ENCODE data around the gene TRAF7.

Gene TRAF7

DNA sequence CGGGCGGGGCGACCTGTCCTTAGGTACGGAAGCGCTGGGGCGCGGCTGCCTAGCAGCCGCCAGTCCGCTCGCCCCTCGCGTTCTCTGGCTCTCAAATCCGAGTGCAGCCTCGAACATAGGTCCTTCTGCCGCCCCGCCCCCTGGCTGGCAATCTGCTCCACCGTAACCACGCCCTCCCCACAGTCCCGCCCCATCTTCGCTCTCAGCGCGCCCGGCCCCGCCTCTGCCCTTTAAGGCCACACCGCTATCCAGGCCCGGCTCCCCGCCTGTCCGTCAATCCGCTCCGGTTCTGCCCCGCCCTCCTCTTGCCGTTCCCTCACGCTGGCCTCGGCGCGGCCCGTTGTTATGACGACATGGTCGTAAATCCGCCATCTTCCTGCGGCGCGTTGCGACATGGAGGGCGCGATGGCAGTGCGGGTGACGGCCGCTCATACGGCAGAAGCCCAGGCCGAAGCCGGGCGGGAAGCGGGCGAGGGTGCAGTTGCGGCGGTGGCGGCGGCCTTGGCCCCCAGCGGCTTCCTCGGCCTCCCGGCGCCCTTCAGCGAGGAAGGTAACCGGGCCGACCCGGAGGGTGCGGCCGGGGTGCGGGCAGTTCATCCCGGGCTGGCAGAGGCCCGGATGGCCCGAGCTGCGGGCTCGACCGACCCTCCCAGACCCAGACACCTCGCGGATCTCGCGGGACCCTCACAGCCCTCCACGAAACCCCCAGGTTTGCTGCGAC lies 67.8 kb downstream of the TRAF7 start, which contains the start of gene E4F1:
Gene E4F1 (plus strand): TSS at position 371 of the 721 bp plus-strand sequence. CDS start 23 bp downstream, at position 394.
- DNase-seq: peak; percentile 100
- 0 out of 2 replicates have a peak, but pooled peaks cover 3% of the 10 kb centered on the region for H3F3A ChIP-seq (ENCODE audit: insufficient read depth, low read length)
- peak within 1 kb of the TSS; percentile 95 for H3K9ac ChIP-seq (ENCODE audit: low read length)
- no peaks in the 10 kb centered on the region for H3K9me3 ChIP-seq (replicated peaks; ENCODE audit: insufficient read depth, low read length)
- no peaks in the 10 kb centered on the region for H3K36me3 ChIP-seq (replicated peaks; ENCODE audit: insufficient read depth, low read length)
- H2AFZ ChIP-seq (ENCODE audit: low read length): peak within 1 kb of the TSS; percentile 95
- H3K79me2 ChIP-seq (ENCODE audit: low read length): peaks cover 44% of the 10 kb centered on the region
- no peaks in the 10 kb centered on the region for H3K9me2 ChIP-seq (replicated peaks; ENCODE audit: insufficient read depth, low read length)
- H4K20me1 ChIP-seq (ENCODE audit: insufficient read depth, low read length): no peaks in the 10 kb centered on the region
- H3K4me2 ChIP-seq (ENCODE audit: low read depth, low read length): peak within 1 kb of the TSS; percentile 96
- TF ChIP-seq EZH2 (optimal IDR thresholded peaks at IDR 0.05; ENCODE audit: low read depth, low read length) (no peak), EZH2phosphoT487 (IDR thresholded peaks at IDR 0.05; ENCODE audit: low read length) (no peak)
- TF ChIP-seq, protein P1, sequence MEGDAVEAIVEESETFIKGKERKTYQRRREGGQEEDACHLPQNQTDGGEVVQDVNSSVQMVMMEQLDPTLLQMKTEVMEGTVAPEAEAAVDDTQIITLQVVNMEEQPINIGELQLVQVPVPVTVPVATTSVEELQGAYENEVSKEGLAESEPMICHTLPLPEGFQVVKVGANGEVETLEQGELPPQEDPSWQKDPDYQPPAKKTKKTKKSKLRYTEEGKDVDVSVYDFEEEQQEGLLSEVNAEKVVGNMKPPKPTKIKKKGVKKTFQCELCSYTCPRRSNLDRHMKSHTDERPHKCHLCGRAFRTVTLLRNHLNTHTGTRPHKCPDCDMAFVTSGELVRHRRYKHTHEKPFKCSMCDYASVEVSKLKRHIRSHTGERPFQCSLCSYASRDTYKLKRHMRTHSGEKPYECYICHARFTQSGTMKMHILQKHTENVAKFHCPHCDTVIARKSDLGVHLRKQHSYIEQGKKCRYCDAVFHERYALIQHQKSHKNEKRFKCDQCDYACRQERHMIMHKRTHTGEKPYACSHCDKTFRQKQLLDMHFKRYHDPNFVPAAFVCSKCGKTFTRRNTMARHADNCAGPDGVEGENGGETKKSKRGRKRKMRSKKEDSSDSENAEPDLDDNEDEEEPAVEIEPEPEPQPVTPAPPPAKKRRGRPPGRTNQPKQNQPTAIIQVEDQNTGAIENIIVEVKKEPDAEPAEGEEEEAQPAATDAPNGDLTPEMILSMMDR (IDR thresholded peaks at IDR 0.05; ENCODE audit: low read length): no peak
- H3K4me3 ChIP-seq (ENCODE audit: low read length): peak within 1 kb of the TSS; percentile 98
- H3K4me1 ChIP-seq (ENCODE audit: low read length): no peaks in the 10 kb centered on the region
- H3K27ac ChIP-seq (ENCODE audit: low read length): peak within 1 kb of the TSS; percentile 43; the same call in 1 of the 2 replicates
- H3K27me3 ChIP-seq (replicated peaks; ENCODE audit: insufficient read depth, low read length): no peaks in the 10 kb centered on the region

DNA sequence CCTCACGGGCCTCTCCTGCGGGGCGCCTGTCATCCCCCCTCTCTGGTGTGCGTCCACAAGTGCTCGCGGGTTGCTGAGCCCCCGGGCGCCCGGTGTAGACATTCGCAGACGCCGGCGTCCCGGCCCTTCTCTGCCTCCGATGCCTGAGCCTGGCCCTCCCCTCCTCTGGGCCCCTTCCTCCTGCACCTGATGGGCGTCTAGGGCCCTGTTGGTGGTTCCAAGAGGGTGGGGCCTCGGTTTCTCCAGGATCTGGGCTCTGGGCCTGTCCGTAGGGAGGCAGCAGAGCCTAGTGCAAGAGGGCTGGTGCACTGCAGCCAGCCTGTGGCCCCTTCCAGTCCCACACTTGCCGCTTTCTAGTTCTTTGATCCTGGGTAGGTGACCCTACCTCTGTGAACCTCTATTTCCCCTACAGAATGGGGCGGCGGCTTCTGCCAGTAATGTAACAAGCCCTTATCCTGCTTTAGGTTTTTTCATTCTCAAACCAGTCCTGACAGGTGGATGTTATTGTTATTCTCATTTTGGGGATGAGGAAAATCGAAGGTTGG lies 68.4 kb downstream of the TRAF7 start:
- Histone ChIP-seq H3K4me3 (ENCODE audit: low read length) (peak overlapping the region; percentile 98), H3K9me3 (replicated peaks; ENCODE audit: insufficient read depth, low read length) (no peaks in the 10 kb centered on the region), H3K9me2 (replicated peaks; ENCODE audit: insufficient read depth, low read length) (no peaks in the 10 kb centered on the region), H3K9ac (ENCODE audit: low read length) (peak overlapping the region; percentile 95), H3K4me2 (ENCODE audit: low read depth, low read length) (peak overlapping the region; percentile 57), H3K27me3 (replicated peaks; ENCODE audit: insufficient read depth, low read length) (no peaks in the 10 kb centered on the region), H3F3A (ENCODE audit: insufficient read depth, low read length) (0 out of 2 replicates have a peak, but pooled peaks cover 3% of the 10 kb centered on the region), H3K79me2 (ENCODE audit: low read length) (peaks cover 49% of the 10 kb centered on the region), H3K36me3 (replicated peaks; ENCODE audit: insufficient read depth, low read length) (no peaks in the 10 kb centered on the region), H3K27ac (ENCODE audit: low read length) (peak overlapping the region; percentile 43; the same call in 1 of the 2 replicates), H3K4me1 (ENCODE audit: low read length) (no peaks in the 10 kb centered on the region), H4K20me1 (ENCODE audit: insufficient read depth, low read length) (no peaks in the 10 kb centered on the region), H2AFZ (ENCODE audit: low read length) (peak overlapping the region; percentile 92)
- TF ChIP-seq EZH2 (optimal IDR thresholded peaks at IDR 0.05; ENCODE audit: low read depth, low read length) (no peak), EZH2phosphoT487 (IDR thresholded peaks at IDR 0.05; ENCODE audit: low read length) (no peak)
- TF ChIP-seq, protein P1 (IDR thresholded peaks at IDR 0.05; ENCODE audit: low read length): peak; percentile 26; the same call in 1 of the 2 replicates
- DNase-seq: peak; percentile 49

- H3K4me2 ChIP-seq (ENCODE audit: low read depth, low read length): no peak overlapping the region
- H3K9ac ChIP-seq (ENCODE audit: low read length): no peak overlapping the region
- TF ChIP-seq EZH2 (optimal IDR thresholded peaks at IDR 0.05; ENCODE audit: low read depth, low read length) (no peak), EZH2phosphoT487 (IDR thresholded peaks at IDR 0.05; ENCODE audit: low read length) (no peak)
- TF ChIP-seq, protein P1 (IDR thresholded peaks at IDR 0.05; ENCODE audit: low read length): no peak
- DNase-seq: no peak
- H3K9me2 ChIP-seq (replicated peaks; ENCODE audit: insufficient read depth, low read length): no peaks in the 10 kb centered on the region
- H3K4me1 ChIP-seq (ENCODE audit: low read length): no peaks in the 10 kb centered on the region
- 0 out of 2 replicates have a peak, but pooled peaks cover 3% of the 10 kb centered on the region for H3F3A ChIP-seq (ENCODE audit: insufficient read depth, low read length)
- no peaks in the 10 kb centered on the region for H4K20me1 ChIP-seq (ENCODE audit: insufficient read depth, low read length)
- no peak overlapping the region for H3K27ac ChIP-seq (ENCODE audit: low read length)
- H3K36me3 ChIP-seq (replicated peaks; ENCODE audit: insufficient read depth, low read length): no peaks in the 10 kb centered on the region
- H3K9me3 ChIP-seq (replicated peaks; ENCODE audit: insufficient read depth, low read length): no peaks in the 10 kb centered on the region
- H2AFZ ChIP-seq (ENCODE audit: low read length): no peak overlapping the region
- H3K79me2 ChIP-seq (ENCODE audit: low read length): peaks cover 53% of the 10 kb centered on the region
- H3K27me3 ChIP-seq (replicated peaks; ENCODE audit: insufficient read depth, low read length): no peaks in the 10 kb centered on the region
- no peak overlapping the region for H3K4me3 ChIP-seq (ENCODE audit: low read length)
Measured at GRCh38 chr16:2226245-2226793, 70.7 kb downstream of the TRAF7 start.

All from MM.1S (cell line).